HepG2 (cell line): ENCODE data around the gene UTS2R. TPM values are rescaled to one million over a fixed set of nuclear protein-coding genes. Genes with fewer than 3 reads are reported as not detected.

ENCODE experiments used
- ATAC-seq: fragments of 200-7000 bp; cut with Tn5 transposase; 3 replicates; pipeline ENCODE4 v1.9.1; 2020; ENCODE audit warnings: mild to moderate bottlenecking, moderate library complexity
- BruUV-seq: library from RNA; stranded (reverse); fragments of 400-500 nt; replicated peaks from 2 replicates; lab custom pipeline; 2021; lab: Mats Ljungman, UMichigan
- CTCF ChIA-PET: fragments of 300-600 bp; formaldehyde crosslinking; extraction: SDS; loops from one replicate; lab custom pipeline; 2021; ENCODE audit warnings: low total read pairs, inconsistent platforms, low intra/inter-chr PET ratio; lab: Yijun Ruan, JAX
- POLR2A ChIA-PET: fragments of 350-600 bp; sonication (Branson Sonifier 250); formaldehyde crosslinking; loops from one replicate; lab custom pipeline; 2020; ENCODE audit warnings: antibody characterized with exemption, inconsistent platforms; lab: Yijun Ruan, JAX
- DNase-seq: peaks from one replicate; pipeline ENCODE4 v3.0.0-alpha.2; 2015; ENCODE audit warnings: low spot score
- FAIRE-seq: peaks from 3 replicates; lab custom pipeline; 2011; peaks lifted over from hg19 to GRCh38; lab: Jason Lieb, UNC
- H2AFZ ChIP-seq: one replicate; pipeline ENCODE4 v1.6.1; 2011; ENCODE audit warnings: low read length, inconsistent platforms
- H3K27ac ChIP-seq: fragments of 300-600 bp; 3 replicates; pipeline ENCODE4 v1.8.0; 2011; ENCODE audit warnings: mixed run types, mild to moderate bottlenecking, mixed read lengths, low read length, inconsistent platforms; ENCODE audit not compliant: insufficient read depth; ENCODE audit errors: extremely low read length
- H3K27me3 ChIP-seq, 2 experiments: fragments of 200-600 bp in 1 of 2; 2 replicates in 1 of 2; 3 replicates in 1 of 2; pipeline versions ENCODE4 v1.6.0 to v1.8.0; 2011; ENCODE audit warnings: low read length in 2 of 2, mild to moderate bottlenecking in 2 of 2, moderate library complexity in 2 of 2, inconsistent platforms in 1 of 2; ENCODE audit not compliant: insufficient read depth in 2 of 2, control insufficient read depth in 1 of 2
- H3K36me3 ChIP-seq, 2 experiments: fragments of 200-600 bp in 1 of 2; replicated peaks in 1 of 2; 2 replicates in 1 of 2; 3 replicates in 1 of 2; pipeline versions ENCODE4 v1.5.1 to v1.8.0; 2011; ENCODE audit warnings: low read length in 2 of 2, inconsistent platforms in 1 of 2; ENCODE audit not compliant: insufficient read depth in 2 of 2, control insufficient read depth in 1 of 2
- H3K4me1 ChIP-seq: 2 replicates; pipeline ENCODE4 v1.5.1; 2012; ENCODE audit warnings: low read length, inconsistent platforms; ENCODE audit not compliant: insufficient read depth
- H3K4me2 ChIP-seq: 2 replicates; pipeline ENCODE4 v1.6.0; 2011; ENCODE audit warnings: low read depth, low read length, inconsistent platforms
- H3K4me3 ChIP-seq, 3 experiments: fragments of 200-600 bp in 1 of 3; sonication (generic), shearing (Covaris generic) in 1 of 3; replicated peaks in 1 of 3; 2 replicates each; pipeline ENCODE4 v1.5.1; 2011 to 2016; ENCODE audit warnings: low read length in 3 of 3, inconsistent platforms in 2 of 3, low read depth in 2 of 3, mild to moderate bottlenecking in 2 of 3, control low read depth in 1 of 3, mixed read lengths in 1 of 3; ENCODE audit not compliant: insufficient read depth in 1 of 3
- H3K79me2 ChIP-seq: one replicate; pipeline ENCODE4 v1.6.1; 2011; ENCODE audit warnings: low read length, inconsistent platforms; ENCODE audit not compliant: insufficient read depth
- H3K9ac ChIP-seq: 2 replicates; pipeline ENCODE4 v1.6.0; 2011; ENCODE audit warnings: mild to moderate bottlenecking, low read depth, low read length, inconsistent platforms; ENCODE audit not compliant: insufficient read depth
- H3K9me3 ChIP-seq: 2 replicates; pipeline ENCODE4 v1.5.1; 2012; ENCODE audit warnings: mild to moderate bottlenecking, low read length
- H4K20me1 ChIP-seq: 2 replicates; pipeline ENCODE4 v1.6.0; 2011; ENCODE audit warnings: inconsistent platforms, mild to moderate bottlenecking, low read length, moderate library complexity; ENCODE audit not compliant: insufficient read depth
- BCL6 ChIP-seq: IDR thresholded peaks from 2 replicates; pipeline ENCODE4 v1.6.1; 2016; ENCODE audit warnings: missing genetic modification reagents, missing compliant biosample characterization
- DDIT3 ChIP-seq: sonication (generic); formaldehyde crosslinking; IDR thresholded peaks from 2 replicates; pipeline ENCODE4 v1.4.0; 2020; ENCODE audit warnings: mild to moderate bottlenecking, missing genetic modification reagents
- EP300 ChIP-seq, 3 experiments: sonication (generic) in 1 of 3; formaldehyde crosslinking in 1 of 3; IDR thresholded peaks; 2 replicates each; pipeline versions ENCODE4 v1.5.1 to v1.6.1; 2011 to 2020; ENCODE audit warnings: low read depth in 2 of 3, low read length in 2 of 3, borderline replicate concordance in 1 of 3, improper control_type of control experiment in 1 of 3, mild to moderate bottlenecking in 1 of 3, missing genetic modification reagents in 1 of 3, moderate library complexity in 1 of 3
- MEF2D ChIP-seq: sonication (generic); formaldehyde crosslinking; IDR thresholded peaks from 2 replicates; pipeline ENCODE4 v1.5.1; 2020; ENCODE audit warnings: mild to moderate bottlenecking, missing genetic modification reagents
- MEIS1 ChIP-seq: sonication (generic); formaldehyde crosslinking; IDR thresholded peaks from 2 replicates; pipeline ENCODE4 v1.9.0; 2021; ENCODE audit warnings: mild to moderate bottlenecking, missing genetic modification reagents, moderate library complexity, borderline replicate concordance
- REPIN1 ChIP-seq: sonication (generic); formaldehyde crosslinking; IDR thresholded peaks from 2 replicates; pipeline ENCODE4 v1.8.0; 2022; ENCODE audit warnings: missing genetic modification reagents, low read depth, mild to moderate bottlenecking, borderline replicate concordance
- TEAD3 ChIP-seq: optimal IDR thresholded peaks from 2 replicates; pipeline ENCODE3; 2016; ENCODE audit warnings: borderline replicate concordance
- TGIF2 ChIP-seq: IDR thresholded peaks from 2 replicates; pipeline ENCODE4 v1.6.1; 2016; ENCODE audit warnings: control low read depth, missing compliant biosample characterization
- TSC22D2 ChIP-seq: sonication (generic); formaldehyde crosslinking; IDR thresholded peaks from 2 replicates; pipeline ENCODE4 v1.5.1; 2020; ENCODE audit warnings: missing genetic modification reagents, mild to moderate bottlenecking, borderline replicate concordance
- ZNF225 ChIP-seq: sonication (generic); formaldehyde crosslinking; IDR thresholded peaks from 2 replicates; pipeline ENCODE4 v1.4.0; 2020; ENCODE audit warnings: mild to moderate bottlenecking, missing genetic modification reagents
- ZNF430 ChIP-seq: sonication (generic); formaldehyde crosslinking; IDR thresholded peaks from 2 replicates; pipeline ENCODE4 v1.9.0; 2021; ENCODE audit warnings: mild to moderate bottlenecking, missing genetic modification reagents
- ZNF496 ChIP-seq: sonication (generic); formaldehyde crosslinking; IDR thresholded peaks from 2 replicates; pipeline ENCODE4 v1.8.1; 2023; ENCODE audit warnings: mild to moderate bottlenecking, moderate library complexity, missing genetic modification reagents; ENCODE audit not compliant: insufficient replicate concordance
- ZNF678 ChIP-seq: sonication (generic); formaldehyde crosslinking; IDR thresholded peaks from 2 replicates; pipeline ENCODE4 v1.4.0; 2020; ENCODE audit warnings: mild to moderate bottlenecking, missing genetic modification reagents
- ZNF788 ChIP-seq: sonication (generic); formaldehyde crosslinking; IDR thresholded peaks from 2 replicates; pipeline ENCODE4 v1.5.0; 2020; ENCODE audit warnings: mild to moderate bottlenecking, missing genetic modification reagents, borderline replicate concordance
- WGBS: methylation state at CpG from one replicate; pipeline ENCODE4 v1.1.6; 2017; ENCODE audit warnings: low lambda C conversion rate; 5-methylcytosine and 5-hydroxymethylcytosine counted together
- in situ Hi-C: cut with HindIII; loops from 2 replicates; pipeline ENCODE4 v1.10.0; 2017; ENCODE audit warnings: low pct_unique_long_range_greater_than_20kb; ENCODE audit not compliant: extremely low pct_ligation_motif_present
- intact Hi-C: fragments of 100-400 bp; cut with micrococcal nuclease; formaldehyde crosslinking; loops from one replicate; pipeline ENCODE4 v1.10.0; 2022; ENCODE audit not compliant: unreplicated experiment
- polyA plus RNA-seq, 8 experiments: library from polyadenylated mRNA; depleted of rRNA in 3 of 8; stranded (reverse) in 7 of 8; unstranded in 1 of 8; fragments of >200 nt; fragmentation: Illumina TruSeq in 4 of 8; extraction: Trizol in 4 of 8; gene quantifications; 2 replicates each; pipeline versions ENCODE4 v1.2.1 to v1.2.3, GENCODE V29; 2011 to 2016; ENCODE audit warnings: low read depth in 4 of 8, missing spikeins in 1 of 8, mixed read lengths in 1 of 8; ENCODE audit not compliant: insufficient read depth in 1 of 8
- total RNA-seq, 5 experiments: library from RNA; depleted of rRNA; stranded (reverse); fragments of >200 nt; fragmentation: Illumina TruSeq; extraction: Trizol; gene quantifications; 2 replicates each; pipeline ENCODE4 v1.2.3, GENCODE V29; 2016; ENCODE audit warnings: low read depth in 1 of 5
- TF ChIP-seq, protein P1 (sequence below): sonication (generic); formaldehyde crosslinking; IDR thresholded peaks from 2 replicates; pipeline ENCODE4 v1.4.0; 2020; ENCODE audit warnings: missing genetic modification reagents, borderline replicate concordance

Gene UTS2R
- total and polyA plus RNA-seq, 2 of the 13 experiments (the other 11 are each of a cell fraction or from before 2014, with no cell fraction given) = 0.13 to 0.15 TPM

DNA sequence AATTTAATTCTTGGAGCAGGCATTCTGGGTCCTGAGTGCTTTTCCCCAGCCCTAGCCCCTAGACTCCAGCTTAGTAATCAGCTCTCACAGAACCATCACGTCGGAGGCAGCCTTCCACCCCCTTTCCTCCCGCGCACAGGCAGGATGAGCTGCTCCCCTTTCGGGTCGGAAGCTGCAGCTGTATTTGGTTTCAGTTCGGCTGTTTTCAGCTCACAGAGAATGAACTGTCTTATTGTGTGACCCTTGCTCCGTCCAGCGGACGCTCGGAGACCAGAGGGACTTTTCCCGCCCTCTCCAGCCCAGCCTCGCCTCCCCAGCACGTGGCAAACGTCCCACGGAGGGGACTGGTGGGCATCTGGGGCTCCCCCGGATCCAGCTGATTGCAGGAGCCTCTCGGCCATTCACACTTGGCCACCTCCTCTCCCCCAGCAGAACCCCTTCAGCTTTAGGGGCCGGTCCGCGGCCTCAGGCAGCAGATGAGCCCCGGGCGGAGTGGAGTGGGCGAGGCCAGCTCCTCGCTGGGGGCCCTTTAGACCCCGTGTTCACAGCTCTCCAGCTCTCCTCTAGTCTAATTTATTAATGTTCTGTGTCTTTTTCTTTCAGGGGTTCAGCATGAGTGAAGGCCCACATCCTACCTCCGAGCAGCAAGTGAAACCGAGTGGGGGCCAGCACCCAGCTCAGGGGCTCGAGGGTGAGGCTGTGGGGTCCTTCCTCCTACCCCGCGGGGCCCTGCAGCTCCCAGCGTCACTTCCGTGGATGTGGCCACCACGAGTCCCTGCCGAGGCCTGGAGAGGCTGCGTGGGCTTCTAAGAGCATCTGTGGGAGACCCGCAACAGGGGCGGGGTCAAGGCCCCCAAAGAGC is 863 bp upstream of the UTS2R start:
- in situ Hi-C loops = no loop called here
- intact Hi-C loops = no loop called here
- H4K20me1 ChIP-seq = no peaks in the 10 kb centered on the region
- H3K36me3 ChIP-seq = no peaks in the 10 kb centered on the region
- H3K4me3 ChIP-seq = peak overlapping the region; percentile 17 to 59 (median 39); a peak in 5 of 6 replicates
- H3K79me2 ChIP-seq = no peaks in the 10 kb centered on the region
- peak overlapping the region; percentile 47 for H3K27ac ChIP-seq
- H3K27me3 ChIP-seq = no peaks in the 10 kb centered on the region
- DNase-seq = no peak
- no TSS peak for BruUV-seq
- peaks cover 73% of the 10 kb centered on the region for H3K4me1 ChIP-seq
- H3K9ac ChIP-seq = peak overlapping the region; percentile 16; the same call in 1 of the 2 replicates
- H3K4me2 ChIP-seq = peak overlapping the region; percentile 72
- ATAC-seq = peak; percentile 13; the same call in 2 of the 3 replicates
- WGBS = 59% methylated on average over 32 of the region's 38 CpGs
- H2AFZ ChIP-seq = no peak overlapping the region
- no peaks in the 10 kb centered on the region for H3K9me3 ChIP-seq
- ChIA-PET CTCF (no interaction called here), POLR2A (interaction anchor here (0.9 to 2.0 kb wide), 9 partner anchors 9 to 198 kb away, joined by 3 to 10 read pairs (median 3); no protein-coding TSS in a partner anchor)
- peak; percentile 86 for FAIRE-seq
- TF ChIP-seq ZNF496 (CRISPR knock-in tag) (no peak), EP300 (IDR thresholded peaks at IDR 0.05; ENCODE audit: low read depth in 2 of 2, low read length in 2 of 2) (no peak), EP300 (CRISPR knock-in tag; IDR thresholded peaks at IDR 0.05; ENCODE audit: borderline replicate concordance) (peak; percentile 20; the same call in 1 of the 2 replicates), TSC22D2 (CRISPR knock-in tag) (peak; percentile 92; the same call in 1 of the 2 replicates), BCL6 (CRISPR knock-in tag) (peak; percentile 60), DDIT3 (no peak), TEAD3 (CRISPR knock-in tag) (peak; percentile 48), ZNF678 (CRISPR knock-in tag) (0 out of 2 replicates have a peak, but pooled peaks have one; percentile 33), ZNF225 (CRISPR knock-in tag) (peak; percentile 79; the same call in 1 of the 2 replicates), ZNF430 (peak; percentile 96), MEF2D (CRISPR knock-in tag) (peak; percentile 87), TGIF2 (CRISPR knock-in tag) (0 out of 2 replicates have a peak, but pooled peaks have one; percentile 27), REPIN1 (CRISPR knock-in tag) (peak; percentile 91), MEIS1 (CRISPR knock-in tag) (peak; percentile 96), ZNF788 (CRISPR knock-in tag) (peak; percentile 38; the same call in 1 of the 2 replicates)
- TF ChIP-seq, protein P1, sequence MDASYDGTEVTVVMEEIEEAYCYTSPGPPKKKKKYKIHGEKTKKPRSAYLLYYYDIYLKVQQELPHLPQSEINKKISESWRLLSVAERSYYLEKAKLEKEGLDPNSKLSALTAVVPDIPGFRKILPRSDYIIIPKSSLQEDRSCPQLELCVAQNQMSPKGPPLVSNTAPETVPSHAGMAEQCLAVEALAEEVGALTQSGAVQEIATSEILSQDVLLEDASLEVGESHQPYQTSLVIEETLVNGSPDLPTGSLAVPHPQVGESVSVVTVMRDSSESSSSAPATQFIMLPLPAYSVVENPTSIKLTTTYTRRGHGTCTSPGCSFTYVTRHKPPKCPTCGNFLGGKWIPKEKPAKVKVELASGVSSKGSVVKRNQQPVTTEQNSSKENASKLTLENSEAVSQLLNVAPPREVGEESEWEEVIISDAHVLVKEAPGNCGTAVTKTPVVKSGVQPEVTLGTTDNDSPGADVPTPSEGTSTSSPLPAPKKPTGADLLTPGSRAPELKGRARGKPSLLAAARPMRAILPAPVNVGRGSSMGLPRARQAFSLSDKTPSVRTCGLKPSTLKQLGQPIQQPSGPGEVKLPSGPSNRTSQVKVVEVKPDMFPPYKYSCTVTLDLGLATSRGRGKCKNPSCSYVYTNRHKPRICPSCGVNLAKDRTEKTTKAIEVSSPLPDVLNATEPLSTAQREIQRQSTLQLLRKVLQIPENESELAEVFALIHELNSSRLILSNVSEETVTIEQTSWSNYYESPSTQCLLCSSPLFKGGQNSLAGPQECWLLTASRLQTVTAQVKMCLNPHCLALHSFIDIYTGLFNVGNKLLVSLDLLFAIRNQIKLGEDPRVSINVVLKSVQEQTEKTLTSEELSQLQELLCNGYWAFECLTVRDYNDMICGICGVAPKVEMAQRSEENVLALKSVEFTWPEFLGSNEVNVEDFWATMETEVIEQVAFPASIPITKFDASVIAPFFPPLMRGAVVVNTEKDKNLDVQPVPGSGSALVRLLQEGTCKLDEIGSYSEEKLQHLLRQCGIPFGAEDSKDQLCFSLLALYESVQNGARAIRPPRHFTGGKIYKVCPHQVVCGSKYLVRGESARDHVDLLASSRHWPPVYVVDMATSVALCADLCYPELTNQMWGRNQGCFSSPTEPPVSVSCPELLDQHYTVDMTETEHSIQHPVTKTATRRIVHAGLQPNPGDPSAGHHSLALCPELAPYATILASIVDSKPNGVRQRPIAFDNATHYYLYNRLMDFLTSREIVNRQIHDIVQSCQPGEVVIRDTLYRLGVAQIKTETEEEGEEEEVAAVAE = peak; percentile 42; the same call in 1 of the 2 replicates
